ENCODE results near the gene SEPTIN11. TPM values are rescaled to one million over a fixed set of nuclear protein-coding genes. Genes with fewer than 3 reads are reported as not detected.

Gene SEPTIN11
- total and polyA plus RNA-seq, 3 donors from 2014 or later: 15.5 to 22.8 (median 21.2) TPM

DNA sequence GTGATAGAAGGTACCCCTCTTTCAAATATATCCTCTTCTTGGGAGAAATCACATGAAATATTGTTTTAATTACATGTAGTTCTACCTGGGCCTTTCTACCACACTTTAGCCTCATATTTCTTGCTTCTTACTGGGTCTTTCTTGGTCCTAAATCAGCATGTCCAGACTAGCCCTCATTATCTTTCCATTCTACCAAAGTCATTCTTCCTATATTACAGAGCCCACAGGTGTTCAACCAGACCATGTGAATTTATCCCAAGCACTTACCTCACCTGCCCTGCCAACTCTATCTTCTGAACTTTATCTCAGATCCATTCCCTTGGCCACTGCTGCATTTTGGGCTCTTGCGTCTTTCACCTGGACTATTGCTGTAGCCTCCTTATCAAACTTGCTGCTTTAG is 39.8 kb upstream of the SEPTIN11 start:
- H3K9me3 ChIP-seq: no peaks in the 10 kb centered on the region
- intact Hi-C loops (cut with DNase I; ENCODE audit: low total_unique reads): no loop called here
- no peaks in the 10 kb centered on the region for H3K36me3 ChIP-seq (ENCODE audit: low read depth, missing control alignments)
- H3K27ac ChIP-seq: no peak overlapping the region
- no peak for TF ChIP-seq POLR2A (IDR thresholded peaks at IDR 0.05)
- TF ChIP-seq, protein P1, sequence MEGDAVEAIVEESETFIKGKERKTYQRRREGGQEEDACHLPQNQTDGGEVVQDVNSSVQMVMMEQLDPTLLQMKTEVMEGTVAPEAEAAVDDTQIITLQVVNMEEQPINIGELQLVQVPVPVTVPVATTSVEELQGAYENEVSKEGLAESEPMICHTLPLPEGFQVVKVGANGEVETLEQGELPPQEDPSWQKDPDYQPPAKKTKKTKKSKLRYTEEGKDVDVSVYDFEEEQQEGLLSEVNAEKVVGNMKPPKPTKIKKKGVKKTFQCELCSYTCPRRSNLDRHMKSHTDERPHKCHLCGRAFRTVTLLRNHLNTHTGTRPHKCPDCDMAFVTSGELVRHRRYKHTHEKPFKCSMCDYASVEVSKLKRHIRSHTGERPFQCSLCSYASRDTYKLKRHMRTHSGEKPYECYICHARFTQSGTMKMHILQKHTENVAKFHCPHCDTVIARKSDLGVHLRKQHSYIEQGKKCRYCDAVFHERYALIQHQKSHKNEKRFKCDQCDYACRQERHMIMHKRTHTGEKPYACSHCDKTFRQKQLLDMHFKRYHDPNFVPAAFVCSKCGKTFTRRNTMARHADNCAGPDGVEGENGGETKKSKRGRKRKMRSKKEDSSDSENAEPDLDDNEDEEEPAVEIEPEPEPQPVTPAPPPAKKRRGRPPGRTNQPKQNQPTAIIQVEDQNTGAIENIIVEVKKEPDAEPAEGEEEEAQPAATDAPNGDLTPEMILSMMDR (IDR thresholded peaks at IDR 0.05): no peak
- 100% methylated on average over 1 of the region's 1 CpG for WGBS, 2 donors
- no peaks in the 10 kb centered on the region for H3K27me3 ChIP-seq
- no peaks in the 10 kb centered on the region for H3K4me1 ChIP-seq
- DNase-seq: no peak
- H3K4me3 ChIP-seq: no peak overlapping the region

DNA sequence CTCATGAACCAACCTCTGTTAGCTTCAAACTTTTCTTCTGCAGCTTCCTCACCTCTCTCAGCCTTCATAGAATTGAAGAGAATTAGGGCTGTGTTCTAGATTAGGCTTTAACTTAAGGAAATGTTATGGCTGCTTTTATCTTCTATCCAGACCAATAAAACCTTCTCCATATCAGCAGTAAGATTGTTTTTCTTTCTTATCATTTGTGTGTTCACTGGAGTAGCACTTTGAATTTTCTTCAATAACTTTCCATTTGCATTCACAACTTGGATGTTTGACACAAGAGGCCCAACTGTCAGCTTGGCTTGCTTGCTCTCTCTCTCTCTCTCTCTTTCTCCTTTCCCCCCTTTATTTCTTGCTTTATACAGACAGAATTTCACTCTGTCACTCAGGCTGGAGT is 28.8 kb upstream of the SEPTIN11 start:
- no peaks in the 10 kb centered on the region for H3K36me3 ChIP-seq (ENCODE audit: low read depth, missing control alignments)
- no peak overlapping the region for H3K27ac ChIP-seq
- DNase-seq: no peak

DNA sequence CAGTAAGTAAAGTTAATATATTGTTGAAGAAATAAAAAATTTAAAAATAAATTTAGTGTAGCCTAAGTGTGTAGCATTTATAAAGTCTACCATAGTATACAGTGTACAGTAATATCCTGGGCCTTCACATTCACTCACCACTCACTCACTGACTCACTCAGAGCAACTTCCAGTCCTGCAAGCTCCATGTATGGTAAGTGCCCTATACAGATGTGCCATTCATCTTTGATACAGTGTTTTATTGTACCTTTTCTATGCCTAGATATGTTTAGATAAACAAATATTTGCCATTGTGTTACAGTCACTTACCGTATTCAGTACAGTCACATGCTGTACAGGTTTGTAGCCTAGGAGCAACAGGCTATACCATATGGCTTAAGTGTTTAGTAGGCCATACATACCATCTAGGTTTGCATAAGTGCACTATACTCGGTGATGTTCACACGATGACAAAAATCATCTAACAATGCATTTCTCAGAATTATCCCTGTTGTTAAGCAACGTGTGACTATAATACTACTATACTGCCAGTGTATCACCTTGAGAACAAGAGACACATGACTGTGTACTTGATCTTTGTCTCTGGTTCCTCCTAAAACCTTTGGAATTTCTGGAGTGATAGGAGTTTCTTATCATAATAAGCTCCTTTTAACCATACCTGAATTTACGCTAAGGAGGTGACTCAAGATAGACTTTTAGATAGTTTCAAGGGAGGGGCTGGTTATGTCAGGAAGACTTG is 25.8 kb upstream of the SEPTIN11 start:
- no peak for DNase-seq
- WGBS, 2 donors: 83 to 91% methylated on average over 5 of the region's 5 CpGs
- H3K4me3 ChIP-seq: no peak overlapping the region
- H3K36me3 ChIP-seq (ENCODE audit: low read depth, missing control alignments): no peaks in the 10 kb centered on the region
- H3K9me3 ChIP-seq: no peaks in the 10 kb centered on the region
- no peak for TF ChIP-seq POLR2A (IDR thresholded peaks at IDR 0.05)
- TF ChIP-seq, protein P1 (IDR thresholded peaks at IDR 0.05): no peak
- H3K27ac ChIP-seq: no peak overlapping the region
- no peaks in the 10 kb centered on the region for H3K4me1 ChIP-seq
- intact Hi-C loops (cut with DNase I; ENCODE audit: low total_unique reads): no loop called here
- no peaks in the 10 kb centered on the region for H3K27me3 ChIP-seq

More for the DNA sequence above, 28.8 kb upstream of the SEPTIN11 start:
- Histone ChIP-seq H3K4me3 (no peak overlapping the region), H3K9me3 (no peaks in the 10 kb centered on the region), H3K4me1 (no peaks in the 10 kb centered on the region), H3K27me3 (no peaks in the 10 kb centered on the region)
- intact Hi-C loops (cut with DNase I; ENCODE audit: low total_unique reads): no loop called here
- TF ChIP-seq POLR2A (IDR thresholded peaks at IDR 0.05): no peak
- TF ChIP-seq, protein P1 (IDR thresholded peaks at IDR 0.05): no peak

DNA sequence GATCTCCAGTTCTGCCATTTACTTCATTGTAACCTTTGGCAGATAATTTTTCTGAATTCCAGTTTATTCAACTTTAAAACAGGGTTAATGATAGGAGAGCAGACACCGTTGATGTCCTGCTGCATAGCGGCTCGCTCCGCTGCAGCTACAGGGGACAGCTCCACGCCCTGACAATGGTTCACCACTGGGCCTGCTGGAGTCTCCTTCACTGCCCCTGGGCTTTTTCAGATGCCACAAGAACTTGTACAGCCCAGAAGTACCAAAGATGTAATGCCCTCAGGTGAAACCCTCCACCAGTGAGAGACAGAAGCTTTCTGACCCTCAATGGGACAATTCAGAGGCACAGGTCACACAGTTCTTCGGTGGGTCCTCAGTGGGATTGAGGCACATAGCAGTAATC is 22.7 kb upstream of the SEPTIN11 start:
- Histone ChIP-seq H3K4me1 (no peaks in the 10 kb centered on the region), H3K27ac (no peak overlapping the region), H3K9me3 (no peaks in the 10 kb centered on the region), H3K27me3 (no peaks in the 10 kb centered on the region), H3K4me3 (no peak overlapping the region), H3K36me3 (ENCODE audit: low read depth, missing control alignments) (no peaks in the 10 kb centered on the region)
- DNase-seq: no peak
- WGBS, 2 donors: 92 to 95% methylated on average over 6 of the region's 6 CpGs
- intact Hi-C loops (cut with DNase I; ENCODE audit: low total_unique reads): no loop called here
- no peak for TF ChIP-seq POLR2A (IDR thresholded peaks at IDR 0.05)

DNA sequence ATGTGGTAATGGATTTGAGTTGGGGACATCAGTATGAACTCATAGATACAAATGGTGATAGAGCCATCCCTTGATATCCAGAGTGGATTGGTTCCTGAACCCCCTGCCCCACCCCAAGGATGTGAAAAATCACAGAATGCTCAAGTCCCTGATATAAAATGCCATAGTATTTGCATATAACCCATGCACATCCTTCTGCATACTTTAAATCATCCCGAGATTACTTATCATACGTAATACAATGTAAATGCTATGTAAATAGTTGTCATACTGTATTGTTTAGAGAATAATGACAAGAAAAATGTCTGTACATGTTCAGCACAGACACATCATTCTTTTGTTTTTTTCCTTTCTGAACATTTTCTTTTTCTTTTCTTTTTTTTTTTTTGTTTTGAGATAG is 18.9 kb upstream of the SEPTIN11 start:
- 88 to 92% methylated on average over 2 of the region's 2 CpGs for WGBS, 2 donors
- Histone ChIP-seq H3K4me3 (no peak overlapping the region), H3K4me1 (no peaks in the 10 kb centered on the region), H3K27ac (no peak overlapping the region), H3K36me3 (ENCODE audit: low read depth, missing control alignments) (no peaks in the 10 kb centered on the region), H3K9me3 (no peaks in the 10 kb centered on the region), H3K27me3 (no peaks in the 10 kb centered on the region)
- no peak for TF ChIP-seq POLR2A (IDR thresholded peaks at IDR 0.05)
- TF ChIP-seq, protein P1 (IDR thresholded peaks at IDR 0.05): no peak
- no peak for DNase-seq
- intact Hi-C loops (cut with DNase I; ENCODE audit: low total_unique reads): no loop called here

Measured in testis (tissue), 3 donors.